IPS DF 4.7 (cell line): ENCODE results near the gene P4HA1.
"Not testable (repeated sequence)": the region's sequence is repeated elsewhere in the genome, so short reads cannot be mapped to it uniquely, and the experiment has no call there.

Experiments used
- DNase-seq: peaks from one replicate; pipeline ENCODE4 v3.0.0-alpha.2; 2013; ENCODE audit warnings: low spot score; ENCODE audit errors: extremely low read depth

Gene P4HA1

DNA sequence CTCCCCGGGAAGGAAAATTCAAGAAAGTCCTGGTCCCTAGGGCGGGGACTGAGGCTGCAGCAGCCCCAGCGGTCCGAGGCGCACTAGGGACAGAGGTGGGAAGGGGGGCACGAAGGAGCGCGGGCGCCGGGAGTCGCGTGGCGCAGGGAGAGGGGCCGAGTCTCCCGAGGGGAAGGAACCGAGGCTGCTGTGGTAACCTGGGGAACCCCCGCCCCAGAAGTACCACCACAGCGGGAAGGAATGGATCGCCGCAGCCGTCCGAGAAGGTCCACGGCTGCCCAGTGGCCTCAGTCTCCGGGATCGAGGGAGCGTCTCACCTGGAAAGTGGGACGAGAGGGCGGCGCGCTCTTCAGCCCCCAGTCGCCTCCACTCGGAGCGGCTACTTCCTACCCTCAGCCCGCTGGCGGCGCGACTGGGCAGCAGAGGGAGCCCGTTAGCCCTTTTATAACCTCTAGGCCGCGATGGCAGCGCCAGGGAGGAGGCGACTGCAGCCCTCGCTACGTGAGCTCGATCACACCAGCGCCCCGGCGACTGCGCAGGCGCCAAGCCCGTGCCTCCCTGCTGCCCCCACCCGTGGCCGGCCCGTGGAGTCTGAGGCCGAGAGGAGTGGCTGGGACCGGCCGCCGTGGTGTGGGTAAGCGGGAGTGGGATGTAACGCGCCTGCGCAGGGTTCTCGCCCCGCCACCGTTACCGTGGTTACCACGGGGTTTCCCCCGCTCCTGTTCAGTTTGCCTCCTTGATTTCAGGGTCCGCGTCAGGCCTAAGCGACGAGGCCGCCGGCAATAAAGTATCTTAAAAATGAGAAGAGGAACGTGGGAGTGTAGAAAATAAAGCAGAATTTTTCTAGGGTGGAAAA lies at the start of gene P4HA1:
Gene P4HA1, minus strand, starts transcription at position 418 of the 856 bp plus-strand sequence. CDS start 21,983 bp downstream, outside the sequence.
- DNase-seq, result no peak

DNA sequence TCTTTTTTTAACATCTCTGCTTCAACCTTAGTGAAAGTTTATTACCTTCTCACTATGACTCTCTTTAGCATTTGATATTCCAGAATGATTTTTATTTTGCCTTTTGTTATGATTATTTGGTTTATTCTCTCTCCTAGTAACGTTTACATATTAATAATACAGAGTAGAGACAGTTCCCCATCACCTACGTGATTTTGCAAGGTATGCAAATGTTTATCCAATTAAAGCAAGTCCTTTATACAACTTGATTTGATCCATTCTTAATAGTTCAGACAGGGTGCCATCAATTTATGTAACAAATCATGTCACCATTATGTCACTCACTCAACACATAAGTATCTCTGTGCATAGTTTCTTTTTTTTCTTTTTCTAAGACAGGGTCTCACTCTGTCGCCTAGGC lies 44.9 kb upstream of the P4HA1 start:
- no peak for DNase-seq

DNA sequence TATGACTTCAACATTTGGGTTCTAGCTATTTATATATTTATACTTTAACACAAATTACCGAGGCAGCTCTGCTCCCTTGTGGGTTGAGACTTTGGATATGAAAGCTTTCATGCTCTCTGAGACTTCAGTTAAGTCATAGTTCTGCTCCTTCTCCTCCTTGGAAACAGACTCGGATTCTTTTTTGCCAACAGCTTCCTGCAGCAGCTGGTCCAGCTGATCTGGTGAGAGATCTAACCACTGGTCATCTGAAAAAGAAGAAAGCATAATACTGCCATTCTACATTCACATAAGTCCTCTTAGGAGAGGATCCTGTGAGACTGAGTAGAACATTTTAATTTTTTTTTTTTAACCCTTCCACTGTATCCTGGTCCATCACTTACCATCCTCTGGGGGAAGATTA lies 42.6 kb upstream of the P4HA1 start:
- DNase-seq, result no peak

DNA sequence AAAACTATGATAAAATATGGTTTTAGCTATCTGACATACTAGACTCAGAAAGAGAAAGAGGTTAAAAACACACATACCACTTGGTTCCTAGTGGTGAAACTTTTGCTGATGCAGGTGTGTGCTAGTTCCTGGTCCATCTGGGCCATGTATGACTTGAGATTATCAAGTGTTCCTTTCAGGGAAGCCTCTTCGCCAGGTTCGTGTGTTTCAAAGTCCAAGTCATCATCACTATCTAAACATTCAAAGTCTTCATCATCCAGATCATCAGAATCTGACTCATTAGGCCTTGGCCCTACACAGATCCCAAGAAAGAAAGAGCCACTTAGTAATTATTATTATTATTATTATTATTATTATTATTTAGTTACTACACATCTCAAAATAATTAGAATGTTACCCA lies 40.0 kb upstream of the P4HA1 start:
- no peak for DNase-seq

DNA sequence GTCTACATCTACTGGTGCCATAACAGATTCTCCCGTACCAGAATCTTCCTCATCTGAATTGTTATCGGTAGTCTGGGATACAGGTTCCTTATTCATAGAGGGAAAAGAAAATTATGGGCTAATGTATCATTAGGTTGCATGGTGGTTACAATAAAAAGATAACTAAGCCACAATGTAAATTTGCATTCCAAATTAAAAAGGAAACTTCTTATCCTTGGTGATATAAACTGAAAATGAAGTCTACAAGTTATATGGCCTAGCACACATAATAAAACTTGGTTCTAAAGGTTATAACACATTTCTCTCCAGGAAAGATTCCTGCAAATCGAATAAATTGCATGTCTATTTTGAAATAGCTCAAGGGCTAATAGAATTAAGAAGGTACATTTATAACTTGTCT lies 38.1 kb upstream of the P4HA1 start:
- no peak for DNase-seq

DNA sequence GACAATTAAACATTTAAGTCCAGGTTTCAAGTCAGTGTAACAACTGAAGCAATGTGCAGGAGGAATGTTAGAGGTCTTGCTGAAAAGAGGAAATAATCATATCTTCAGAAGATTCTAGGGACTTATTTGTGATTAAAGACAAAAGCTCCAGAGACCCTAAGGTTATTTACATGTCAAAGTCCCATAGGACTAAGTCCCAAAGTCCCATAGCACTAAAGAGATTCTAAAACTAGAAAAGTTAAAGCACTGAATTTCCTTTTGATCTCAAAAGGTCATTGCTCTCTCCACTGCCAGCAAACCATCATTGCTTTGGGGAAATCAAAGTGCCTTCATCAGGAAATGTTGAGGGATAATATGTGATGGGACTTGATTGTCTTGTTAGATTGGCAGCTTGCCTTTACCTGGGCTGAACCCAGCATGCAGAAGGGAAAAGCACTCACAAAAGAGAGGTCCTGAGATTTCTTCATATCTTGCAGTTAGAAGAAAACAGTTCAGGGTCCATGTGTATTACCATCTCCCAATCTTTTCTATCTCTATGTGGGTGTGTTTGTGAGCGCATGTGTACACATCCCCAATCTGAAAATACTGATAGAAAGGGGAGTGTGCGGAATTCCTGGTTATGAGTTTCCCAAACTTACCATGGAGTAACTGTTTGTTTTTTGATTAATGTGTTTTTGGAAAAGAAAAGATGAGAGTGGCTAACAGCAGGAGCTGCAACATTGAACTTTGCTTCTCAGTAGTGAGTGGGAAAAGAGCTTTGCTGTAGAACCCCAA lies 35.4 kb upstream of the P4HA1 start:
- DNase-seq, result no peak

DNA sequence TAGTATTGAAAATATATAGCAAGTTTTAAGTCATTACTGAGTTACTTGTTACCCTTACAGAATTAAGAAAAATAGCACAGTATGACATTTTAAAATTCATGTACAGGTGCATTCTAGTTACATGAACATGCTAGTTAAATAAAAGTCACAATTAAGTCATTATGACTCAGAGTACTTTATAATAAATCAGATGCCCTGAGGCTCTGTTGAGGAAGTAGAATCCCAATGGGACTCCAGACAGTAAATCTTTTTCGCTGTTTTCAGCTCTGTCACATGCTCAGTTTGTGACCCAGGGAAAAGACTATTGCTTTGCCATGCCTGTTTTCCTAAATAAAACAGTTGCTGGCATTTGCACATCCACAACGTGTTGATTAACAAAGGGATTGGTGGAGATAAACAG lies 34.6 kb upstream of the P4HA1 start:
- DNase-seq, result no peak

DNA sequence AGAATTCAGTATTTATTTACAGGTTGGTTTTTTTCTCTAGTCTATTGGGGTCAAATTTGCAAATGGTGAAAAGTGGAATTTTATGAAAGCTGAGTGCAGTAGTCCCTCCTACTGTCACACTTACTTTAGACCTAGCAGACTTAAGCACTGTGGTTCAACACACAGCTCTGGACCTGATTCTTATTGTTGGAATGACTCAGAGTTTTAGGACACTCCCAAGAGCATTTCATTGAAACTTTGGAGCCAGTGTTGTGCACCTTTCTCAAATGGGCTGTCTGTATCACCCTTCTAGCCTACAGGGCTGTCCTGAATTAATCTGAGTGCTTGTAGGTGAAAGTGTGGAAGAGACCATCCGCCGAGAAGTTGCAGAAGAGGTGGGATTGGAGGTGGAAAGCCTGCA lies 29.7 kb upstream of the P4HA1 start:
- no peak for DNase-seq

DNA sequence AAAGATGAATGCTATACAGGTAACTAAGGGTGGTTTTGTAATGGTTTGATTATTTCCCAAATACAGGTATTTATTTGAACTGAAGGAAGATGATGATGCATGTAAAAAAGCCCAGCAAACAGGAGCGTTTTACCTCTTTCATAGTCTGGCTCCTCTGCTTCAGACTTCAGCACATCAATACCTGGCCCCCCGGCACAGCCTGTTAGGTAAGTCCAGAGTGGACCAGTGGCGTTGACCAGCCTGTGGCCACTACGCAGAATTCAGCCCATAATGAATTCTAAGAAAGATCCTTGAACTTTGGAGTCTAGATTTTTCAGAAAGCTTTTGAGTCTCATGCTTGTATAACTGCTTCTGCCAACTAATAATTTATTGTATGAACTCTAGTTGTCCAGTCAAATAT lies 23.3 kb upstream of the P4HA1 start:
- DNase-seq, result no peak

DNA sequence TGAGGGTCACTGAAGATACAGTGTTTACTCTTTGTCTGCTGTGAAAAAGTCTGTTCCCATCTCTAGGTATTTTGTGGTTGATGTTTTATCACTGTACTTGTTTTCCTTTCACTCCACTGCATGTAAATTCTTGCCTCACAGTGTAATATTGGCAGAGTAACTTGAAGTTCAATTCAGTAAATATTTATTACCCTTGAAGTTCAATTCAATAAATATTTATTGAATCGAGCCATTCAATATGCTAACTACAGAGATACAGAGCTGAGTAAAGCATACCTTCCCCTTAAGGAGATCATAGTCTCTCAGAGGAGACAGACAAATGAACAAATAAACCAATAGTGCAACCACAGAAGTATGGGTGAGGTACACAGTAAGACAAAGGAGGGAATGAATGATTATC lies 22.8 kb upstream of the P4HA1 start:
- DNase-seq, result no peak

DNA sequence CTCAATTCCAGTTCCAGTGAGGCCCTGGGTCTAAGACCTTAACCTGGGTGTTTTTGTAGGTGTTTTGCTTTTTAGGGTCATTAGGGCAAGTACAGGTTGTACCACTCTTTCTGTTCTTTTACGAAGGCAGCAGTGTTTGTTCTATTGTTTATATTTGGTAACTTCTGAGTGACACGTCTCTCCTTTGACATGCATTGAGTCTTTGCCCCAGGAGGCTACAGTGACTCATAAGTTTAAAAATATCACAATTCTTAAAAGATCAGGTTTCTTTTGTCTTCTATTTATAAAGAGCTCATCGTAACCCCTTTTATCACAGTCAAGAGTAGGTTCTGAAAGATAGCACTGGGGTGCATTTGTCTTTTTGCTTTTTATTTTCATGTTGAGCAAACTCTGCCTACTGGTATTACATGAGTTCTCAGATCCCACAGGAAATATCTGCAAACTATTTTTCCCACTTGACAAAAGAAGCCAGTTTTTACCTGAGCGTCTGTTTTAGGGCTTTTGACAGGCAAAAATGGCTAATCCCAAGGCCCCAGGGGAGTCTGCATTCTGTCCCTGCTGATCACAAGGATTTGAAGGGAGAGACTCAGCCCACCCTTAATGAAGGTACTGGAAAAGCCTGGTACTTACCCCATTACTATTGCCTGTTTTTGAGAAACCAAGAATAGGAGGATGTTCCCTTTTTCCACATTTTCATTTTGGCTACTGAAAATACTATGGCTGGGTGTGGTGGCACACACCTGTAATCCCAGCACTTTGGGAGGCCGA lies 21.5 kb upstream of the P4HA1 start:
- DNase-seq, result no peak

DNA sequence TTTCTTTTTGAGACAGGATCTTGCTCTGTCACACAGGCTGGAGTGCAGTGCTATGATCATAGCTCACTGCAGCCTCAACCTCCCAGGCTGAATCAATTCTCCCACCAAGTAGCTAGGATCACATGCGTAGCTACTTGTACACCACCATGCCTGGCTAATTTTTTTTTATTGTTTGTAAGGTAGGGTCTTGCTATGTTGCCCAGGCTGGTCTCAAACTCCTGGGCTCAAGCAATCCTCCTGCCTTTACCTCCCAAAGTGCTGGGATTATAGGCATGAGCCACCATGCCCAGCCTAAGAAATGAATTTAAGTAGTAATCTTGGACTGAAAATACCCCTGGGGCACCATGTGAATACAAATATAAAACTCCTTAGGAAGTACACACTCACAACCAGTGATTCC lies 19.4 kb upstream of the P4HA1 start:
- no peak for DNase-seq

DNA sequence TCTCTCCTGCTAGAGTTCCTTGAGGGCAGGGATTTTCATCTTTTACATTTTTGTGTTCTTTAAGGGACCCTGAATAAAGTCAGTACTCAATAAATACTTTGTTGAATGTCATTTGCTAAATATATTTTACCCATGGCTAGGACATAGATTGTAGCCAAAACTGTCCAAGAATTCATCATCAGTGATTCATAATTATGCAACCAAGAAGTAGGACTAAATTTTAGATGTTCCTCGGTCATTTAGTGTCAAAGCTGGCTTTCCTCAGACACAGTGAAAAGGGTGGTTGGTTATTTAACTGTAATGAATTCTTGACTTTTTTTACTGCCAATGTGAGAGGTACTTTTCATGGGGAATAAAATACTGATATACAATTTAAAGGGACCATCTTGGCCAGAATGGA lies 16.9 kb upstream of the P4HA1 start:
- DNase-seq, result no peak

DNA sequence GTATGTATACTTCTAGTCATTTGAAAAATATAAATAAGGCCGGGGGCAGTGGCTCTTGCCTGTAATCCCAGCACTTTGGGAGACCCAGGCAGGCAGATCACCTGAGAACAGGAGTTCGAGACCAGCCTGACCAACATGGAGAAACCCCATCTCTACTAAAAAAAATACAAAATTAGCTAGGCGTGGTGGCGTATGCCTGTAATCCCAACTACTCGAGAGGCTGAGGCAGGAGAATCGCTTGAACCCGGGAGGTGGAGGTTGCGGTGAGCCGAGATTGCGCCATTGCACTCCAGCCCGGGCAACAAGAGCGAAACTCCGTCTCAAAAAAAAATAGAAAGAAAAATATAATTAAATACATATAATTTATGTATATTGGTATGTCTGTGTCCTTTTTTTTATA lies 15.4 kb upstream of the P4HA1 start:
- DNase-seq, result not testable (repeated sequence)

DNA sequence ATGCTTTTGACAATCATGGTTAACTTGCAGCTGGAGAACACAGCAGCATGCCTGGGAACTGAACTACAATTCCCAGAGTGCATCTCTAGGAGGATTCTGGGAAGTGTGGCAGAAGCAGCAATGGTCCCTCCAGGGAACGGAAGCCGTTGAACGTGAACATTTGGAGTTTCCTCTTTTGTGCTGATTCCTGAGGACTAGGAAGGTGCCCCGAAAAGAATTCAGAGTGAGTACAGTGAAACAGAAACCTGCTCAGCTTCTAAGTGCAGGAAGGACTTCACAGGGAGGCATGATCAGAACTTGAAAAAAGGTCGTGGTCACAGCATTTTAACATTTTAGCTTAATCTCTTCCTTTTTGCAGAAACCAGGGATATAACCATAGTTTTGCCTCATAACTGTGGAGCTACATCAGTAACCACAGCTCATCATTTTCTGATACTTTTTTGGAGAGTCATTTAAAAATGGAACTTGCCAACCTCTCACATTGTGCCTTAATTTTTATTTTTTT lies 13.7 kb upstream of the P4HA1 start, which contains the start of gene NUDT13:
Gene NUDT13, plus strand, starts transcription at position 111 of the 505 bp plus-strand sequence. CDS start 3,911 bp downstream, outside the sequence.
- peak; percentile 81 for DNase-seq

DNA sequence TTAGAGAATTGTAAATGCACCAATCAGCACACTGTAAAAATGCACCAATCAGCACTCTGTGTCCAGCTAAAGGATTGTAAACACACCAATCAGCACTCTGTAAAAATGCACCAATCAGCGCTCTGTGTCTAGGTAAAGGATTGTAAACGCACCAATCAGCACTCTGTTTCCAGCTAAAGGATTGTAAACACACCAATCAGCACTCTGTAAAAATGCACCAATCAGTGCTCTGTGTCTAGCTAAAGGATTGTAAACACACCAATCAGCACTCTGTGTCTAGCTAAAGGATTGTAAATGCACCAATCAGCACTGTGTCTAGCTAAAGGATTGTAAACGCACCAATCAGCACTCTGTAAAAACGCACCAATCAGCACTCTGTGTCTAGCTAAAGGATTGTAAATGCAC lies 12.6 kb upstream of the P4HA1 start:
- DNase-seq, result not testable (repeated sequence)

DNA sequence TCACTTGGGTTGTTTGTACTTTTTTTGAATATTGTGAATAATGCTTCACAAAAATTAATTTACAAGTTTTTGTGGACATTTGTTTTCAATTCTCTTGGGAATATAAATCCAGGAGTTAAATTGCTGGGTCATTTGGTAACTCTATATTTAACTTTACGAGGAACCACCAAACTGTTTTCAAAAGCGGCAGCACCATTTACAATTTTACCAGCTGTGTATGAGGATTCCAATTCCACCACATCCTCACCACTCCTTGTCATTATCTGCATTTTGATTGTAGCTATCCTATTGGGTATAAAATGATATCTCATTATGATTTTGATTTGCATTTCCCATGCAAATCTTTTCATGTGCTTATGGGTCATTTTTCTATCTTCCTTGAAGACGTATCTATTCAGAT lies 9.6 kb upstream of the P4HA1 start:
- no peak for DNase-seq

DNA sequence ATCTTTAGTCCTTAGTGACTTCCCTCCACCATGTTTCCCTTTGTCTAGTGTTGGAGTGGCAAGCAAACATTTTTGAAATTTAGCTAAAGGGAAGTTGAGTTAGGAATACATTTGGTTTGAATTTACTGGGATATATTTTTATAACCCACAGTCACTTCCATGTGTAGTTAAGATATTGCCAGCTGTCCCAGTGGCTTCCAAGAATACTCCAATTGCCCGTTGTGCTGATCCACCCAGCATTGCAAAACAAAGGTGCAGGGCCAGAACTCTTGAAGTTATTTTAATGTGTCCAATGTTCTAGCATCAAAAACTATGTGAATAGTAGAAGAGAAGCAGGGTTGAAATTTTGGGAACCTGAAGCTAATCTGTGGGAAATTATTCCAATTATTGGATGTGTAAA lies 2.5 kb upstream of the P4HA1 start:
- no peak for DNase-seq

DNA sequence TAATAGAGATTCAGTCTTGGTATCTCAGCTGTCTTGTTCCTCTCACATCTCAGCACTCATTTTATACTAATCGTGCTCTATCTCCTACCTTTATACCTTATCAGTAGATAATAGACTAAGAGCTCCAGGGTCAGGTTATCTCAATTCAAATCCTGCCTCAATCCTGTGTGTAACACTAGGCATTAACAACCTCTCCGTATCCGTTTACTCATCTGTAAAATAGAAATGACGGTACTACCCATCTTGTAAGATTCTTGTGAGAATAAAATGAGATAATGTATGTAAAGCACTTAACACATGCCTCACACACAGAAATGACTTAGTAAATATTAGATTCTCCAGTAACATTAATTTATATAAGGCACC lies 622 bp upstream of the P4HA1 start:
- no peak for DNase-seq

DNA sequence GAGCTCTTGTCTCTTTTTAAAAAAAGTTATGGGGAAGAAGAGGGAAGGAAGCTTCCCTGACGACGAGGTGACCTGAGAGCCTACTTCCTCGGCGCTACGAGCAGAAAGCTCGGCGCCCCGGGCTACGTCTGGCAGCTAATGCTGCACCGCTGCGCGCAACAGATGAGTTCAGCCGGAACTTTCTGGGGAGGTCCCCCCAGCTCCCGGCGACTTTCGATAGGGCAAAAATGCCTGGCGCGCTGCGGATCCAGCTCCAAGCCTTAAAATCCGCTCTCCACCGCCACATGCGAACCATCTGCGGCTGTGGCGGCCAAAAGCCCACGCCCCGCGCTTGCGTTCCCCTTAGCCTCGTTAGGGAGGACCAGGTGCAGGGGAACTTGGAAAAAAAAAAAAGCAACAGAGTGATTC lies 621 bp downstream of the P4HA1 start:
- DNase-seq, result no peak

DNA sequence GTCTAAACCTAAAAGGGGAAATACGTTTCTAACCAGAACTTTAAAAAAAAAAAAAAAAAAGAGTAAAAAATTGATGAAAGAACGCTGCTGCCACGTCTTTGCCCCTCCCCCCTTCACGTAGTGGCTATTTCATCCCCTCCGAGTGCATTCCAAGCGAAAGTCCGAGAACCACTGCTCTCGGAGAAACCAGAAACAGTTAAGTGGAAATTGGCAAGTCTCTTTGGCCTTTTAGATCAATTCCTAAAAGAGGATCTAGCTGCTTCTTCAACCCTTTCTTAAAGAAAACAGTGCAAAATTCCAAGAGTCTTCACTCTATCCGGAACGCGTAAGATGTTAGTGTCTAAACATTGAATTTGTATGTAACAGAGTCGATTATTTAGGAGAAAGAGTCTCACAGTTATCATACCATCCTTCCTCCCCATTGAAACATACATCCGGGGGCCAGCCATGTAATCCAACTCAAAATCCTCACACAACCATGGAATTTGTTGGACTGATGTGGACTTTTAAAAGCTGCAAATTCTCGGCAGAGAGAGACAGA lies 1.1 kb downstream of the P4HA1 start:
- DNase-seq, result no peak
